OCI-LY7 (cell line): ENCODE measurements around the gene STAT4.

Source experiments
- CTCF ChIP-seq: fragments of 200-600 bp; sonication (generic); conservative IDR thresholded peaks from 2 replicates; pipeline ENCODE4 v1.5.1; 2014; ENCODE audit warnings: mild to moderate bottlenecking, antibody characterized with exemption, low read length, moderate library complexity, mixed read lengths
- EZH2phosphoT487 ChIP-seq: fragments of 200-600 bp; sonication (generic); IDR thresholded peaks from 2 replicates; pipeline ENCODE4 v1.6.1; 2018; ENCODE audit warnings: low read depth, borderline replicate concordance, mild to moderate bottlenecking, mixed run types, antibody characterized with exemption, low read length, moderate library complexity, mixed read lengths

- TF ChIP-seq CTCF (no peak), EZH2phosphoT487 (no peak)
Measured at GRCh38 chr2:191039616-191040015, 111.2 kb downstream of the STAT4 start.
